GM18861 (cell line): Measurements from ENCODE around the gene LSM12.

Source experiments
- ATAC-seq: cut with Tn5 transposase; IDR thresholded peaks from one replicate; pipeline ENCODE4 v1.9.1; 2021; ENCODE audit not compliant: unreplicated experiment

The LSM12 gene

GRCh38 chr17:43988301-43988700 lies 78.2 kb downstream of the LSM12 start:
- ATAC-seq: no peak

GRCh38 chr17:43987131-43988021 lies 79.1 kb downstream of the LSM12 start:
- no peak for ATAC-seq

DNA sequence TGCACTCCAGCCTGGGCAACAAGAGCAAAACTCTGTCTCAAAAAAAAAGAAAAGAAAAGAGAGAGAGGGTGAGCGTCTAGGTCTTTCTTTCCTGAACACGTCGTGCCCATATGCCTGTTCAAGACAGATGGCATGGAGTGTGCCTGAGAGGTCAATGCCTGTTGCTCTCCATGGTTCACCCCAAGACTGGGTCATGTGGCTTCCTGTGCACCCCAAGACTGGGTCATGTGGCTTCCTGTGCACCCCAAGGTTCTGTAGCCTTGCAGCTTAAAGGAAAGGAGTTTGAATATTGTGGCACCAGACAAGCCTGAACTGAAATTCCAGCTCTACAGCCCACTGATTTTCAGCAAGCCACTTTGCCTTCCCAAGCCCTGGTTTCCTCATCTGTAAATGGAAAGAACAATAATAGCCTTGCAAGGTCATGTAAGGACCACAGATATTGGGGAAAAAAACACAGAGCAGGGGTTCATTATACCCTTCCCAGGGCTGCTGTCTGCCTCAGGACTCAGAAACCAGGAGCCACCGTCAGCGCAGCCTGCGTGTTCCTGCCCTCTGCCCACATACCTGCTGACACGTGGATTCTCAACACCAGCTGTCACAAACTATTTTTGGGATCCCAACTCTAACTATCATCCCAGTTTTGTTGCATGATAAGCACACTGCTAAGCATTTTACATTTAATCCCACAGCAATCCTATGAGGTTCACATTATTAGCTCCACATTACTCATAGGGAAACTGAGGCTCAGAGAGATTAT lies 80.1 kb downstream of the LSM12 start:
- ATAC-seq: no peak

DNA sequence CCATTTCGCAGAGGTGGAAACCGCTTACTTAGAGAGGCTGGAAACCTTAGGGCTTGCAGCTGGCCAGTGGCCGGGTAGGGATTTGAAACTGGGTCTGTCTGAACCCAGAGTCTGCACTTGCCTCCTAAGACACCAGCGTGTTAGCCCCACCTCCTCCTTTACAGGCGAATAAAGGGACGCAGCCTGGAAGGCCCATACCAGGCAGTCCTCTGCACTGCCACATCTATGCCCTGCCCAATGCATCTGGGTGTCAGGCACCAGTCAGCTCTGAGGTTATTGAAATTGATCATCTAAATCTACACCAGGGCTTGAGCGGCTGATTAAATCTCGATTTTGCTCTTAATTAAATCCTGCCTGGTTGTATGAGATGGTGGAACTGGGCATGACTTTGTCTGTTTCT lies 82.0 kb downstream of the LSM12 start:
- ATAC-seq: no peak
